GM18870 (cell line): ENCODE data around the gene API5.
A peak's percentile ranks its signal among the peaks of the same experiment; 100 is the strongest.

Source experiments
- ATAC-seq: cut with Tn5 transposase; IDR thresholded peaks from one replicate; pipeline ENCODE4 v1.9.1; 2021; ENCODE audit warnings: moderate library complexity; ENCODE audit not compliant: unreplicated experiment

The API5 gene

GRCh38 chr11:43358801-43359421, 47.1 kb downstream of the API5 start, which contains the start of gene TTC17:
TSS of gene TTC17 (plus strand) at chr11:43358920. CDS start at chr11:43358955, 35 bp downstream.
- ATAC-seq: peak; percentile 83

- ATAC-seq: peak; percentile 42
Observed at GRCh38 chr11:43359422-43359818, 47.6 kb downstream of the API5 start.

- ATAC-seq: no peak
Observed at GRCh38 chr11:43360361-43361032, 48.7 kb downstream of the API5 start.

GRCh38 chr11:43366677-43367076, 54.9 kb downstream of the API5 start:
- ATAC-seq: no peak

GRCh38 chr11:43367382-43368178, 55.8 kb downstream of the API5 start:
- no peak for ATAC-seq

- no peak for ATAC-seq
Observed at GRCh38 chr11:43376065-43376464, 64.3 kb downstream of the API5 start.

GRCh38 chr11:43376594-43376993, 64.8 kb downstream of the API5 start:
- ATAC-seq: no peak

- no peak for ATAC-seq
Observed at GRCh38 chr11:43377389-43377788, 65.6 kb downstream of the API5 start.

GRCh38 chr11:43378897-43379296, 67.1 kb downstream of the API5 start:
- ATAC-seq: no peak

GRCh38 chr11:43381802-43382201, 70.0 kb downstream of the API5 start:
- ATAC-seq: no peak

- ATAC-seq: no peak
Observed at GRCh38 chr11:43382614-43383013, 70.8 kb downstream of the API5 start.

- no peak for ATAC-seq
Observed at GRCh38 chr11:43384393-43384792, 72.6 kb downstream of the API5 start.

- no peak for ATAC-seq
Observed at GRCh38 chr11:43392713-43393112, 80.9 kb downstream of the API5 start.

- no peak for ATAC-seq
Observed at GRCh38 chr11:43393765-43394355, 82.1 kb downstream of the API5 start.
